LNCAP (cell line): ENCODE results near the gene CCR5.

Experiments used
- CTCF ChIP-seq: fragments of 450-650 bp; IDR thresholded peaks from 2 replicates; pipeline ENCODE4 v1.5.1; 2017; ENCODE audit warnings: mild to moderate bottlenecking

CCR5 gene

GRCh38 chr3:46416125-46416810, 45.5 kb downstream of the CCR5 start:
- TF ChIP-seq CTCF: no peak

- TF ChIP-seq CTCF: no peak
Observed at GRCh38 chr3:46416811-46417510, 46.2 kb downstream of the CCR5 start.

- TF ChIP-seq CTCF: no peak
Observed at GRCh38 chr3:46417841-46418611, 47.3 kb downstream of the CCR5 start.

- no peak for TF ChIP-seq CTCF
Observed at GRCh38 chr3:46419816-46420215, 49.1 kb downstream of the CCR5 start.

GRCh38 chr3:46420931-46421330, 50.2 kb downstream of the CCR5 start:
- no peak for TF ChIP-seq CTCF

GRCh38 chr3:46422617-46423016, 51.9 kb downstream of the CCR5 start:
- no peak for TF ChIP-seq CTCF

GRCh38 chr3:46423588-46423987, 52.8 kb downstream of the CCR5 start:
- no peak for TF ChIP-seq CTCF
